OCI-M2 (cell line): ENCODE measurements around the gene PATJ.

Source experiments
- DNase-seq: peaks from one replicate; lab custom pipeline; 2025; ENCODE audit not compliant: unreplicated experiment; lab: John Stamatoyannopoulos, UW

The PATJ gene

DNA sequence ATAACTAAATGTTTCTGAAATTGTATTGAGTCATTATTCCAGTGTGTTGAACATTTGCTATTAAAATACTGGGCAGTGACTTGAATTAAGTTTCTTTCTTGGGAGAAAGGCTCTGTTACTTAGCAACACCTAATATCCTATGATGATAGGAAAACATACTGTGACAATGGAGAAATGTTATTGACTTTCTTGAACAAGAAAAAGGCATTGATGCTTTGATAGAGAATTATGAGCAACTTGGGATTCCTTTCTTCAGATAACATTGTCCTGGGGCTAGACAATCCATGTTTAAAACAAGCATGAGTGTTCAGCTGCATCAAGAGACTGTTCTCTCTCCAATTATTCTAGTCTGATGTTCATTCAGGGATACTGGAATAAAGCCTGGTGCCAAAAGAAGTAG lies 236.5 kb downstream of the PATJ start:
- no peak for DNase-seq

DNA sequence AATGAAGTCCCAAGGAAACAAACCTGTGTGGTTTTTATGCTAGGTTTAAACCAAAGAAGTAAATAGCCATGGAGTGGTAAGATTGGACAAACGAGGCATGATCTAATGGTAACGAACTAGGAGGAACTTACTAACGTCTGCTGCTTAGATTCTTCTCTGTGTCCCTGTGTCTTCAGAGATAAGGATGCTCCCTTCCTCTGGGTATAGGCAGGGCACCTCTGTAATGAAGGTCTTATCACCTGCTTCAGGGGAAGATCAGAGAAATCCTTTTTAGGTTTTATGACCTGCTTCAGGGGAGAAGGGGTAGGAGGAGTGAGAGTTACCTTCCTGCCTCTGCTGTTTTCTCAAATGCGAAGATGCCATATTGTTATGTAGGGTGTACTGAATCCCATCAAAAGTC lies 237.4 kb downstream of the PATJ start:
- no peak for DNase-seq

DNA sequence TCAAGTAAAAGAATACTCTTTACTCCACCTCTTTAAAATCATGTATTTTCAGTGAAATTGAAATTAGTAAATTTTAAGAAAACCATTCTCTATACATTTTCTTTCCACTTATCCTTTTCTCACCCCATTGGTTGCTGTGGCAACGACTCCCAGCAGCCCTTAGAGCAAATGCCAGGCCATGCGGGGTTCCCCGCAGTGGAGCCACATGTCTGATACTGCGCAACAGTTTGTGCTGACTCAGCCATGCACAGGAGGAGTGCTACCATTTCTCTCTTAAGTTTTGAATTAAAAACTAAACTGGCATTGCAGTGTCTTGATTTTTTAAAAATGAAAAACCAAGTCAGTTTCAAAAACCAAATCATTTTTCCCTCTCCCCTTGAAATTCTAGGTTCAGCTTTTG lies 238.3 kb downstream of the PATJ start:
- no peak for DNase-seq

DNA sequence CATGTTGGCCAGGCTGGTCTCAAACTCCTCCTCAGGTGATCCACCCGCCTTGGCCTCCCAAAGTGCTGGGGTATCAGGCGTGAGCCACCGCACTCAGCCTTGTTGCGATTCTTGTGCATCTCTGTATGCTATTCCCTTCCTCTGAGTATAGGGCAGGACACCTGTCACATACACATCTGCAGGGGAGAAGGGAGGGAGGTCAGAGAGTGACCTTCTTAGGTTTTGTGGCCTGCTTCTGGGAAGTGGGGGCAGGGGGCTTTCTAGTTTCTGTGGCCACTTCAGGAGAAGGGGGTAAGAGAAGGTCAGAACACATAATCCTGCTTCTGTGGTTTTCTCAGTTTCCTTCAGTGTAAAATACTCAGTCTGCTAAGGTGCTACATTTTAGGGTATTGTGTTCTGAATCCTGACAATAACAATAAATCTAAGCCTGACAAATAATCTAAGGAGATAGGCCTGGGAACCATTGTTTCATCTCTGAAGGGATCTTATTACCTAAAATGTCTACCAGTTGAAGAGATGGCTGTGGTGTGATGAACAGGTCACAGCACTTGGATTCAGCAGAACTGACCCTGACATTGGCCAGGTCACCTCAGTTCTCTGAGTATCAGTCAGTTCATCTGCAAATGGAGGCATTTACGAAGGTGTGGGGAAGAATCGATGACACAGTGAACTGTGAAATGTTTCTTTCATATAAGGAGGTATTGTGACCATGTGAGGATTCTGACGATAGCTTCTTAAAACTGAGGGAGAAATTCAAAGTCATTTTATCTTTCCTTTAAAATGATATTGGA lies 239.8 kb downstream of the PATJ start:
- DNase-seq, result no peak

DNA sequence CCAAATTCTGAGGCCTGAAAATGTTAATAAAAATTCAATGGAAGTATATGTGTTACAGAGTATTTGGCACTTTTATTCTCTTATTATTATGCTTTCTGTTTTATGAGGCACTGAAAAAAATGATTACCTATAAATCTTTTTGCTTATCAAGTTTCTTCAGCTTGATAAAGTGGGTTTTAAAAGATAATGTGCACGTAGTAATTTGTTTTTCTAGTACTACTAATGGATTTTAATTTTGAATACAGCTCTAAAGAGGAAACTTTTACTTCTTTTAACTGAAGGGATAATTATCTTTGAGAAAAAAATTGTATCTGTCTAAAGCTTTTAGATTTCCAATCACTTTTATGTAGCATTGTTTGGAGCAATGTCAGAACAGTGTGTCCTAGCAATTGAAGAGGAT lies 241.0 kb downstream of the PATJ start:
- no peak for DNase-seq

DNA sequence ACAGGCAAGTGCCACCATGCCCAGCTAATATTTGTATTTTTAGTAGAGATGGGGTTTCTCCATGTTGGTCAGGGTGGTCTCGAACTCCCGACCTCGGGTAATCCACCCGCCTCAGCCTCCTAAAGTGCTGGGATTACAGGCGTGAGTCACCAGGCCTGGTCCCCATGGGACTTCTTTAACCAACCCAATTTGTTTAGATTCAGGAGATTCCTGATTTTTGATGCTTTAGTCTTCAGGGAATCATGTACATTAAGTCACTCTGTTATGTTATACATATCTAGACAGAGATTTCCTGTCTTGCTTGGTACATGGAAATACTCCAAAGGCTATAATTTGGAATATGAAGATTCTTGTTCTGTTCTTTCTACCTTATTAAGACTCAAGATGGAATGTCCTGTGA lies 250.0 kb downstream of the PATJ start:
- DNase-seq, result no peak

DNA sequence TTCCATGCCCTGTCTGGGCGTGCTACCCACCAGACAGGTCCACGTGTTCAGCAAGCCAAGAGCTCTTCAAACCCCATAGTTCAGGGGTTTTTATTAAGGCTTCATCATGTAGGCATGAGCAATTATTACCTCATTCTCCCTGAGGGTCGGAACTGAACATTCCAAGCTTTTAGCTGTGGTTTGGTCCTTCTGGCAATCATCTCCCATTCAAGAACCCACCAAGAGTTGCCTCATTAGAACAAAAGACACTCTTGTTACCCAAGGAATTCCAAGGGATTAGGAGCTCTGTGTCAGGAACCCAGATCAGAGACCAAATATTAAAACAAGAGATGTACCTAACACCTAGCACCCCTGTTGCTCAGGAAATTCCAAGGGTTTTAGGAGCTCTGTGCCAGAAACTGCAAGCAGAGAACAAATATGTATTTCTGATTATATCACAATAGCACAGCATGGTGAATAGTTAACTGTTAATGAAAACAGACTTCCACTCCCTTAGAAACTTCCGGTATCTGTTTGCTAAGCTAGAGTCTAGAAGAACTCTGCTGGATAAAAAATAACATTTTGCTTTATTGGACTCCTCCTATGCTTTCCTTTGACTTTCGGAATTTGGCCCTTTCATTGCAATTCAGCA lies 251.2 kb downstream of the PATJ start:
- no peak for DNase-seq

DNA sequence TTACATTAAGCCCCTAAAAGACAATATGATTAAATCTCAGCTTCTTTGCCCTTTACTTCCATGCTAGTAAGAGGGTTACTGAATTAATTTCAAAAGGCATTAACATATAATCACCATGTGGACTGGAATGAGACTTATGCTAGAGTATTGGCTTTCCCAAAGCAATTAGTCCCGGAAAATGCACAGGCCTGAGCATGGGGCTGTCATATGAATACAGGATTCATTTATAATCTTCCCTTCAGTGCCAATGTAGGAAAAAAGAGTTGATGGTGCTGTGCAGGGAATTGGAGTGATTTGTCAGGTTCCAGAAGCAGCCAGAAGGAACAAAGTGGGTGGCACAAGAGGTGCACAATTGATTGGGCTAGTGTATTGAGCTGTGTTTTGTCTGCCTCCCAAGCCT lies 253.4 kb downstream of the PATJ start:
- no peak for DNase-seq

DNA sequence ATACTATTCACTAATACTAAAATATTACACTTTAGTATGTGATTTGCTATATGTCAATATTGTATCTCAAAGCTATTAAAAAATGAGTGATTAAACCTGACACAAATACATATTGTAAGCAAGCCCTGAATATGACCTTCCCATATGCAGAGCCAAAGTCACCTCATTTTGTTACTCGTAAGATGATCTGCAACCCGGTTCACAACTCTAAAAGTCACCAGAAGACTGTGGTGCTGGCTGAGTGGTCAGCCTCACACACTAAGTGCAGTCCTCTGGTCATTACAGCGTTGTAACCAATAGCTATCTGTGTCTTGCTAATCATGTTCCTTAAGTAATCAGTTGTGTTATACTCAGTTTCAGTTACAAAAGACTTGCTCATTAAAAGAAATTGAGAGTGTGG lies 254.8 kb downstream of the PATJ start:
- no peak for DNase-seq

DNA sequence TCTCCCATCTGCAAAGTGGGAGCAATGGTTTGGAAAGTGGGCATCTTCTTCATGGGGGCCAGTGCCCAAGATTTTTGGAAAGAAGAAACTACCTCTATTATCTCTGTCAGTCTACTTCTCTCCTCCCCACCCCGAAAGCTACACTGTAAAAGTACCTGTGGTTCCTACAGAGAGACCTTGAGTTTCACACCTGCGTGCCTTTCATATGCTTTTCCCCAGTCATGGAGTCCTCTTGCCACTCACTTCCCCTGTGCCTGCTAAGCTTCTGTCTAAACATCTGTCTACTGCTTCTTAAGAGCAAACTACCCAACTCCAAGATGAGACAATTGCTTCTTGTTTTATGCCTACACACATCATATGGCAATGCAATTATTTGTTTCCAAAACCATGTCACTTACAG lies 261.5 kb downstream of the PATJ start:
- no peak for DNase-seq

DNA sequence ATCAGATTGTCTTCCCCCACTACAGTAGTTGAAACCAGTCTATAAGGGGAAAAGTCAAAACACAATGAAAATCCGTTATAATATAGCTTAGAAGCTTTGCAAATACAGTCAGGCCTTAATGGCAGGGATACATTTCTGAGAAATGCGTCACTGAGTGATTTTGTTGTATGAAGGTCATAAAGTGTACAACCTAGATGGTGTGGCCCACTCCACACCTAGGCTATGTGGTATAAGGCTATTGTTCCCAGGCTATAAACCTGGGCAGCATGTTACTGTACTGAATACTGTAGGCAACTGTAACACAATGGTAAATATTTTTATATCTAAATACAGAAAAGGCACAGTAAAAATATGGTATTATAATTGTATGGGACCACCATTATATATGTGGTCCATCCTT lies 264.4 kb downstream of the PATJ start:
- DNase-seq, result no peak

DNA sequence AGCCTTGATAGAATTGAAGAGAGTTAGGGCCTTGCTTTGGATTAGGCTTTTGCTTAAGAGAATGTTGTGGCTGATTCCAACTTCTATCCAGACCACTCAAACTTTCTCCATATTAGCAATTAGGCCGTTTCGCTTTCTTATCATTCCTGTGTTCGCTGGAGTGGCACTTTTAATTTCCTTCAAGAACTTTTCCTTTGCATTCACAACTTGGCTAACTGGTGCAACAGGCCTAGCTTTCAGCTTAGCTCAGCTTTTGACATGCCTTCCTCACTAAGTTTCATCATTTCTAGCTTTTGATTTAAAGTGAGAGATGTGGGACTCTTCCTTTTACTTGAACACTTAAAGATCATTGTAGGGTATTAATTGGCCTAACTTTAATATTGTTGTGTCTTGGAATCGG lies 268.7 kb downstream of the PATJ start:
- no peak for DNase-seq

DNA sequence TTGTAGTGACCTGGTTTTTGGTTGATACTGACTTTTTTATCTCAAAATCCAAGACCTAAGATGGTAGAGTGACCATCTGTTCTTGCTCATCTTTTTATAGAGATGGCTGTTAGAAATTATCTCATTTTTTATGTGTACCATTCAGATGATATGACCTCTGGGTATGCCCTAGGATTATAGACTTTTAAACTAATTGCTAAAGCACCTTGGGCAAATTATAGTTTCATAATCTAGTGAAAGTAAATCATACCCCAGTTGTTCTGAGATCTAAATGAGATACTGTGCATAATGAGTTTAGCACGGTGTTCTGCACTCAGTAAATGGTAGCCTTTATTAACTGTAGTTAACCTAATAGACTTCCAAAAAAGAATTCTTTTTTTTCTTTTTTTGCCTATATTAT lies 269.8 kb downstream of the PATJ start:
- no peak for DNase-seq

DNA sequence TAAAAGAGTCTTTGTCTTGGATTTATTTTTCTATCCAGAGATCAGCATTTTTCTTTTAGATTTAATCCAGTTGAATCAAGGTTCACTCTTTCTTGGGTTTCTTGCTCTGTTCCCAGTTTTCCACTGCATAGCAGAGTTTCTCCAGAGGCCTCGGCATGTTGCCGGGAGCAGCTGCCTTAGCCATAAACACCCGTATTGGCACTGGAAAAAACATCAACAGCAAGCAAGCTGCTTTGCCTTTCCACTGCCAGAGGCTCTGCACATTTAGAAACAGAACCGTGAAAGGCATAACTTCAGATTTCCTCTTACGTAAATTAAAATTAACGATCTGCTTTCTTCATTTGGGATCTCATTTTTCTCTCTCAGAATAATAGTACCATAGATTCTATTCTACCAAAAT lies 270.6 kb downstream of the PATJ start:
- no peak for DNase-seq

DNA sequence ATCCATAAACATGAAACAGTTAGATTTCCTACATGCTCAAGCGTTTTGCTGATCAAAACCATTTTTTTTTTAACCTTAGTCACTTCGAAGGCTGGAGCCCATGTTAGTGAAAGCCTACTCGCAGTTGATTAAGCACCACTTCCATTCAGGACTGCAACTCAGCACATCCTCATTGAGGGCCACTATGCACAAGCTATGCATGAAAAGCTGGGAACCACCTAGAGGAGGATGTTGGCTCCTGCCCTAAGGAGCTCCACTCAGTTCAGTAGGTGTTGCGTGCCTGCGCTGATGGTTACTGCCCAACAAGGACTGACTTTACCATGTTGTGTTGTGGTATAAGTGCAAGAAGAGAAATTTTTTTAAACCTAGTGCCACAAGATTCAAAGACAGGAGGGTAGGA lies 271.0 kb downstream of the PATJ start:
- DNase-seq, result no peak

DNA sequence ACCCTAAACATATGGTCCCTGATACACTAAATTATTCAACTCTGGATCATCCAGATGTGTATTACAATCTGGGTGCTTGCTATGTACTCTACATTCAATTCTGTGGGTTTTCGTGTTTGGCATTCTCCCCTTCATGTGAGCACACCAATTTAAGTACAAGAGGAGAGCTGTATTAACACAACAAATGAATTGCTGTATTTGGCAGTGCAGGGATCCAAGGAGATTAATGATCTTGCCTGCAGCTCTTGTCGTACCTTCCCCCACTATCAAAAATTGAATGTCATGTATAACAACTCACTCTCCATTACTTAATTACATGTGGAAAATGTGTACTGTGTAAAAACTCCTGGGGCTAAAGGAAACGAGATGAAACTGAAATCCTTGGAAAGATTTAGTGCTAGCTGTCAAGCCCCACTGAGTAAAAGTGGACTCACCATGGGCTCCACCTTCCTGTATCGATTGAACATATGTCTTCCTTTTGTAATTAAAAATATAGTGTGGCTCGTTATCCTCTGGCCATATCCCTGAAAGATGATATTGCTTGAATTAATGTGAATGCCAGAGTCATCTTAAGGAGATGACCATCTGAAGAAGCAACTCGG lies 280.2 kb downstream of the PATJ start:
- DNase-seq, result no peak

DNA sequence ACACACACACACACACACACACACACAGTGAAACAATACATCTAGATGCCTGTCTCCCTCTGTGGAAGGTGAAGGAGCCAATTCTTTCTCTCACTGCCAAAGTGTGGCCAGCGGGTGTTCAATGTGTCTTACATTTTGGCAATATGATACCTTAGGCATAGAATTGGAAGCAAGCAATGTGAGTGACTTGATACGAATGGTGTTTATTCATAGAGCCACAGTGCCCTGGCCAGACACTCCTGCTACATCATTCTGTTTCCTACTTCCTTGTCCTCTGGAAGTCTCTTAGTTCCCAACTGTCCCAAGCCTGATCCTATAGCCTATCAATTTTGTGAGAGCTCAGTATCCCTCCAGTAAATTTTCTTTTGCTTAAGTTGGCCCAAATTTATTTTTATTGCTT lies 282.4 kb downstream of the PATJ start:
- no peak for DNase-seq

DNA sequence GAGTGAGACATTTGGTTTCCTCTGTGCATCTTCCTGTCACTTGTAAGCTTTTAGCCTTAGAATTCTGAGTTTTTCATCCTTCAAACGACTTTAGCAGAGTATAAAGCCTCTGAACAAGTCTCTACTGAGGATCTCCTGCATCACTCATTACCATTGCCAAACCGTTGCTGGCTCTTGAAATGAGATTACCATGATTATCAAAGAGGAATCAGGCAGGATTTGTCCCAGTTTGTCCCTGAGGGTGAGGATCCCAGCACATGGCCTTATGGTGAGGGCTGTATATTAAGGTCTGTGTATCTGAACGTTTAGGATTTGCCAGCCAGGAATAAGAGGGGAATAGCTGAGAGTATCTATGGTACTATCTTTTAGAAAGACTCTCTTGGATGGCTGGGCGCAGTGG lies 282.9 kb downstream of the PATJ start:
- no peak for DNase-seq

DNA sequence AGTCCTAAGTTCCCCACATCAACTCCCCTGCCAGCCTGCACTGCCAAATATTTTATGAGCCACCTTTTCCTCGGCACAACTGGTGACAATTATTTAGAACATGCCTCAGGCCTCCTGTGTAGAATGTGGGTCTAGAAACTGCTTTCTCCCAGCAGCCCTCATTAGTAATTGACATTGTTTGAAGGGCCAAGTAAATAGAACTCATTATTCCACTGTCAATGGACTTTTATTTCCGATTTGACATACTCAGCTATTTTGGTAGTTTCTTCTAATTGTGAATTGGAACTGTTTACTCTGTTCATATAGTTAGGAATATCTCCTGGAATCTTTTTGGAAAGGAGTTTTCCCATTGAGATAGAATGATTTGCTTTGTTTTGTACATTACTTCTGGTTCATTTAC lies 283.6 kb downstream of the PATJ start:
- DNase-seq, result no peak

DNA sequence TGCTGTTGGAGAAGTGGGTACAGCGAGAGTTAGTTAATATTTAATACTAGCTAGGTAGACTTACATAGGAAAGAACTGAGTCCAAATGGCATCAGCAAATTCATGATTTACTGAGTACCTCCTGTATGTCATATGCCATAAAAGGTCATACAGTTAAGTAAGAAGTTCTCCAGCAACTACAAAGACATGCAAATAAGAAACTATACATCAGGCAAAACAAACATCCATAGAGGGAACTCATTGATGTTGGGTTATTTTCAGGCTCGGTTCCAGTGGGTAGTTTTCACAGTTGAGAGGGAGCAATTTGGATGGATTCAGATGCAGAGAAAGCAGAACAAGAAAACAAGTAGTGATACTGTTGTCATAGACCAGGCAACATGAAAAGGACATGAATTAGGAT lies 287.4 kb downstream of the PATJ start:
- no peak for DNase-seq

DNA sequence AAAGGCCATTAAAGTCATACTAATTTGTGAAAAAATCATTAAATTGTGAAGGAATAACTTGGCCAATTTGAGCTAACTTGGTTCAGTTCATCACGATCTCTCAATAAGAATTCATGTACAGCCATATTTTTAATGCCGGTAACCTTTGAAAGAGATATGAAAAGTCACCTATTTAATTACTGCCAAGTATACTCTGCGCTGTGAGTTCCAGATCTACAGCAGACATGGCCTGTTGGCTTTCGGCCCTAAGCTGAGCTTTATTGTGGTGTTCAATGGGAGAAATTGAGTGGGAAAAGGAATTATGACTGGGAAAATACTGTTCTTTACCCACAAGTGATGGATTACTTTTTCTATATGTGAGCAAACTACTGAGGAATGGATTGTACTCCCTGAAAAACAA lies 292.5 kb downstream of the PATJ start:
- DNase-seq, result no peak

DNA sequence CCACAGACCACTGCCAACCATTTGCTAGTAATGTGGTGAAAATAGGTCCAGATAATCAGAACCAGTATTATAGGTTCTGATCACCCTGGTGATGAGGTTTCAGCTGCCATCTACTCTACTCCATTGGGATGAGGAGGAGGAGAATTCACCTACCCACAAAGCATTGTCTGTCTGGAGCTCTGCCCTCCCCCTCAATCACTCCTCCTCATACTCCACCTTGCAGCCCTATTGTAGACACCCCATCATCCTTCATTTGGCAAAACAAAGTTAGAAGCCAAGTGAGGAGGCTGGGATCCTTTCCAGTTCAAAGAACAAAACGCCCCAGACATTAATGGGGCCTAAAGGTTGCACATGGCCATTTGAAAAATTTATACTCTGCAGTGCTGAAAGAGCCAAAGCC lies 295.0 kb downstream of the PATJ start:
- no peak for DNase-seq
